UCSD-AML1 (cell line): ENCODE measurements around the gene FAM20C.

Experiments used
- DNase-seq: peaks from one replicate; lab custom pipeline; 2025; ENCODE audit not compliant: unreplicated experiment; lab: John Stamatoyannopoulos, UW

The FAM20C gene

GRCh38 chr7:208130-208673, 15.8 kb downstream of the FAM20C start:
- DNase-seq, result no peak

GRCh38 chr7:208816-209215, 16.4 kb downstream of the FAM20C start:
- no peak for DNase-seq

- no peak for DNase-seq
Measured at GRCh38 chr7:209416-209815, 17.0 kb downstream of the FAM20C start.

- DNase-seq, result no peak
Measured at GRCh38 chr7:209906-210305, 17.5 kb downstream of the FAM20C start.

GRCh38 chr7:210401-210925, 18.1 kb downstream of the FAM20C start:
- no peak for DNase-seq

GRCh38 chr7:211033-211714, 18.8 kb downstream of the FAM20C start:
- no peak for DNase-seq

- no peak for DNase-seq
Measured at GRCh38 chr7:211715-212058, 19.3 kb downstream of the FAM20C start.

GRCh38 chr7:212754-213153, 20.4 kb downstream of the FAM20C start:
- DNase-seq, result no peak

- no peak for DNase-seq
Measured at GRCh38 chr7:213324-213993, 21.1 kb downstream of the FAM20C start.

GRCh38 chr7:214410-215212, 22.2 kb downstream of the FAM20C start:
- no peak for DNase-seq

GRCh38 chr7:216360-217300, 24.3 kb downstream of the FAM20C start:
- no peak for DNase-seq

- no peak for DNase-seq
Measured at GRCh38 chr7:217781-218180, 25.4 kb downstream of the FAM20C start.

- DNase-seq, result no peak
Measured at GRCh38 chr7:218316-218715, 25.9 kb downstream of the FAM20C start.

GRCh38 chr7:218896-219580, 26.7 kb downstream of the FAM20C start:
- DNase-seq, result no peak

GRCh38 chr7:219581-220150, 27.3 kb downstream of the FAM20C start:
- no peak for DNase-seq

GRCh38 chr7:220151-220841, 27.9 kb downstream of the FAM20C start:
- DNase-seq, result no peak

- no peak for DNase-seq
Measured at GRCh38 chr7:221978-222715, 29.8 kb downstream of the FAM20C start.

- DNase-seq, result no peak
Measured at GRCh38 chr7:222716-223041, 30.3 kb downstream of the FAM20C start.
